ENCODE results near the gene CAND2. TPM values are rescaled to one million over a fixed set of nuclear protein-coding genes. Genes with fewer than 3 reads are reported as not detected.

The CAND2 gene
- total and polyA plus RNA-seq, 9 of the 15 experiments (the other 6 are each of a cell fraction or from before 2014, with no cell fraction given): 0.91 to 14.9 (median 4.3) TPM

DNA sequence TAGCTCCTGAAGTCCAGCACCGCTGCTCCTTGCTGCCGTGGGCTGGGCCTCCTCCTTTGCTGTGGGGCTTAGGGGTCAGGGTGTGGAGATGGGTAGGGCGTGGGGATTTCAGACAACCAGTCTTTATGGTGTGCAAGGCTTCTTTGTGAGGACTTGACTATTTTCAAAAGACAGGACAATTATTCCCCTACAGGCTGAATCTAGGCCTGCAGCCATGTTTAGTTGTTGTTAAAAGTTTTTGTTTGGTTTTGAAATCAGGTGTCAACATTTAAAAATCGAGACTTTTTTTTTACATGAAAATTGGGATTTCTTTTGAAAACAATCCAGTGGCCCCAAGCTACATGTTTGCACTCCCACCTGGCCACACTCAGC, 34.3 kb downstream of the CAND2 start:
- intact Hi-C loops (cut with micrococcal nuclease): loop anchor here (2.0 kb wide), 1 partner anchor 124 kb away; no protein-coding TSS in a partner anchor
- no peak overlapping the region for H2AFZ ChIP-seq (ENCODE audit: low read depth, low read length)
- no peak overlapping the region for H3K4me2 ChIP-seq (ENCODE audit: insufficient read depth, low read length)
- H3K36me3 ChIP-seq (ENCODE audit: control insufficient read depth, insufficient read depth, low read length): peaks cover 70% of the 10 kb centered on the region
- no peaks in the 10 kb centered on the region; a peak in 1 of 5 replicates for H3K4me1 ChIP-seq (replicated peaks in 1 of 2; ENCODE audit: control insufficient read depth in 2 of 2, insufficient read depth in 2 of 2, low read length in 2 of 2)
- H3K9me1 ChIP-seq (ENCODE audit: control insufficient read depth, insufficient read depth, low read length): peaks cover 4% of the 10 kb centered on the region
- DNase-seq (ENCODE audit: extremely low read depth in 1 of 4, low spot score in 3 of 4) (peak in 1 of 4 experiments; percentile 41), FAIRE-seq (no peak), ATAC-seq (peak; percentile 11)
- no peak overlapping the region; the same call in 2 of the 3 replicates for H3K27ac ChIP-seq (ENCODE audit: extremely low read depth, low read depth, low read length)
- ChIA-PET POLR2A (interaction anchor here (0.6 to 11.9 kb wide), 7 partner anchors 9 to 133 kb away, joined by 3 to 108 read pairs (median 23); partner anchors contain the start of gene RPL32), CTCF (ENCODE audit: low intra/inter-chr PET ratio) (no interaction called here)
- no TSS peak for BruUV-seq (replicated peaks)
- in situ Hi-C loops (cut with MboI): no loop called here
- H3K27me3 ChIP-seq (ENCODE audit: control insufficient read depth in 2 of 2, insufficient read depth in 2 of 2, low read length in 2 of 2): no peaks in the 10 kb centered on the region
- peaks cover 6% of the 10 kb centered on the region; the same call in 1 of the 3 replicates for H3K79me2 ChIP-seq (ENCODE audit: control insufficient read depth, insufficient read depth, low read length)
- H3K4me3 ChIP-seq: no peak overlapping the region
- H3K9ac ChIP-seq (ENCODE audit: insufficient read depth in 1 of 2, low read depth in 2 of 2, low read length in 2 of 2): peak overlapping the region in 1 of 2 experiments; percentile 8; a peak in 1 of 4 replicates
- 55% methylated on average over 4 of the region's 4 CpGs for WGBS (ENCODE audit: insufficient coverage, low coverage, missing lambda C conversion rate)
- H4K20me1 ChIP-seq (replicated peaks; ENCODE audit: control insufficient read depth, insufficient read depth, low read length): peaks cover 24% of the 10 kb centered on the region
- no peaks in the 10 kb centered on the region for H3K9me3 ChIP-seq (replicated peaks; ENCODE audit: control insufficient read depth, insufficient read depth, low read depth, low read length)
- TF ChIP-seq XRCC4 (IDR thresholded peaks at IDR 0.05; ENCODE audit: extremely low read depth, insufficient read depth, insufficient read length) (no peak), HDAC2 (IDR thresholded peaks at IDR 0.05) (no peak), CTBP1 (IDR thresholded peaks at IDR 0.05; ENCODE audit: borderline replicate concordance) (no peak), ETS2 (tag; IDR thresholded peaks at IDR 0.05; ENCODE audit: borderline replicate concordance, poor library complexity, severe bottlenecking) (no peak), ZNF354B (CRISPR knock-in tag; IDR thresholded peaks at IDR 0.05) (no peak), SAFB2 (IDR thresholded peaks at IDR 0.05; ENCODE audit: borderline replicate concordance, low read depth, low read length, severe bottlenecking) (no peak), HNRNPUL1 (IDR thresholded peaks at IDR 0.05; ENCODE audit: low read length) (no peak), ATF1 (CRISPR knock-in tag; IDR thresholded peaks at IDR 0.05) (no peak), ATF1 (tag; IDR thresholded peaks at IDR 0.05) (no peak), WHSC1 (IDR thresholded peaks at IDR 0.05; ENCODE audit: low read length) (peak; percentile 5), SIX5 (IDR thresholded peaks at IDR 0.05; ENCODE audit: borderline replicate concordance in 1 of 2, insufficient read depth in 1 of 2, low read depth in 1 of 2, low read length in 2 of 2) (no peak), KDM1A (IDR thresholded peaks at IDR 0.05) (no peak), NRF1 (conservative IDR thresholded peaks at IDR 0.05 in 1 of 2, IDR thresholded peaks at IDR 0.05 in 1 of 2) (no peak)
- TF ChIP-seq, protein P1, sequence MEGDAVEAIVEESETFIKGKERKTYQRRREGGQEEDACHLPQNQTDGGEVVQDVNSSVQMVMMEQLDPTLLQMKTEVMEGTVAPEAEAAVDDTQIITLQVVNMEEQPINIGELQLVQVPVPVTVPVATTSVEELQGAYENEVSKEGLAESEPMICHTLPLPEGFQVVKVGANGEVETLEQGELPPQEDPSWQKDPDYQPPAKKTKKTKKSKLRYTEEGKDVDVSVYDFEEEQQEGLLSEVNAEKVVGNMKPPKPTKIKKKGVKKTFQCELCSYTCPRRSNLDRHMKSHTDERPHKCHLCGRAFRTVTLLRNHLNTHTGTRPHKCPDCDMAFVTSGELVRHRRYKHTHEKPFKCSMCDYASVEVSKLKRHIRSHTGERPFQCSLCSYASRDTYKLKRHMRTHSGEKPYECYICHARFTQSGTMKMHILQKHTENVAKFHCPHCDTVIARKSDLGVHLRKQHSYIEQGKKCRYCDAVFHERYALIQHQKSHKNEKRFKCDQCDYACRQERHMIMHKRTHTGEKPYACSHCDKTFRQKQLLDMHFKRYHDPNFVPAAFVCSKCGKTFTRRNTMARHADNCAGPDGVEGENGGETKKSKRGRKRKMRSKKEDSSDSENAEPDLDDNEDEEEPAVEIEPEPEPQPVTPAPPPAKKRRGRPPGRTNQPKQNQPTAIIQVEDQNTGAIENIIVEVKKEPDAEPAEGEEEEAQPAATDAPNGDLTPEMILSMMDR (IDR thresholded peaks at IDR 0.05 in 2 of 3, conservative IDR thresholded peaks at IDR 0.05 in 1 of 3; ENCODE audit: insufficient read depth in 2 of 3, low read depth in 1 of 3, low read length in 3 of 3): peak in 2 of 3 experiments; percentile 34 to 39; a peak in 2 of 6 replicates
- TF ChIP-seq, protein P2, sequence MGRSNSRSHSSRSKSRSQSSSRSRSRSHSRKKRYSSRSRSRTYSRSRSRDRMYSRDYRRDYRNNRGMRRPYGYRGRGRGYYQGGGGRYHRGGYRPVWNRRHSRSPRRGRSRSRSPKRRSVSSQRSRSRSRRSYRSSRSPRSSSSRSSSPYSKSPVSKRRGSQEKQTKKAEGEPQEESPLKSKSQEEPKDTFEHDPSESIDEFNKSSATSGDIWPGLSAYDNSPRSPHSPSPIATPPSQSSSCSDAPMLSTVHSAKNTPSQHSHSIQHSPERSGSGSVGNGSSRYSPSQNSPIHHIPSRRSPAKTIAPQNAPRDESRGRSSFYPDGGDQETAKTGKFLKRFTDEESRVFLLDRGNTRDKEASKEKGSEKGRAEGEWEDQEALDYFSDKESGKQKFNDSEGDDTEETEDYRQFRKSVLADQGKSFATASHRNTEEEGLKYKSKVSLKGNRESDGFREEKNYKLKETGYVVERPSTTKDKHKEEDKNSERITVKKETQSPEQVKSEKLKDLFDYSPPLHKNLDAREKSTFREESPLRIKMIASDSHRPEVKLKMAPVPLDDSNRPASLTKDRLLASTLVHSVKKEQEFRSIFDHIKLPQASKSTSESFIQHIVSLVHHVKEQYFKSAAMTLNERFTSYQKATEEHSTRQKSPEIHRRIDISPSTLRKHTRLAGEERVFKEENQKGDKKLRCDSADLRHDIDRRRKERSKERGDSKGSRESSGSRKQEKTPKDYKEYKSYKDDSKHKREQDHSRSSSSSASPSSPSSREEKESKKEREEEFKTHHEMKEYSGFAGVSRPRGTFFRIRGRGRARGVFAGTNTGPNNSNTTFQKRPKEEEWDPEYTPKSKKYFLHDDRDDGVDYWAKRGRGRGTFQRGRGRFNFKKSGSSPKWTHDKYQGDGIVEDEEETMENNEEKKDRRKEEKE (IDR thresholded peaks at IDR 0.05; ENCODE audit: borderline replicate concordance in 1 of 2, control insufficient read depth in 1 of 2, low read depth in 2 of 2, low read length in 1 of 2): no peak
- TF ChIP-seq, protein P3, sequence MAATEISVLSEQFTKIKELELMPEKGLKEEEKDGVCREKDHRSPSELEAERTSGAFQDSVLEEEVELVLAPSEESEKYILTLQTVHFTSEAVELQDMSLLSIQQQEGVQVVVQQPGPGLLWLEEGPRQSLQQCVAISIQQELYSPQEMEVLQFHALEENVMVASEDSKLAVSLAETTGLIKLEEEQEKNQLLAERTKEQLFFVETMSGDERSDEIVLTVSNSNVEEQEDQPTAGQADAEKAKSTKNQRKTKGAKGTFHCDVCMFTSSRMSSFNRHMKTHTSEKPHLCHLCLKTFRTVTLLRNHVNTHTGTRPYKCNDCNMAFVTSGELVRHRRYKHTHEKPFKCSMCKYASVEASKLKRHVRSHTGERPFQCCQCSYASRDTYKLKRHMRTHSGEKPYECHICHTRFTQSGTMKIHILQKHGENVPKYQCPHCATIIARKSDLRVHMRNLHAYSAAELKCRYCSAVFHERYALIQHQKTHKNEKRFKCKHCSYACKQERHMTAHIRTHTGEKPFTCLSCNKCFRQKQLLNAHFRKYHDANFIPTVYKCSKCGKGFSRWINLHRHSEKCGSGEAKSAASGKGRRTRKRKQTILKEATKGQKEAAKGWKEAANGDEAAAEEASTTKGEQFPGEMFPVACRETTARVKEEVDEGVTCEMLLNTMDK (IDR thresholded peaks at IDR 0.05; ENCODE audit: borderline replicate concordance, insufficient read depth, low read depth, low read length, poor library complexity, severe bottlenecking): no peak

Measured in K562 (cell line).